ENCODE data around the gene BCAS1. TPM values are rescaled to one million over a fixed set of nuclear protein-coding genes. Genes with fewer than 3 reads are reported as not detected.

BCAS1 gene
- total and polyA plus RNA-seq, 2 donors (not counting 3 experiments of a cell fraction or from before 2014, with no cell fraction given), result not detected

GRCh38 chr20:54093423-54094267 lies 23.3 kb upstream of the BCAS1 start:
- Histone ChIP-seq H3K4me1 (ENCODE audit: control insufficient read depth, extremely low read depth, insufficient read depth, low read length) (no peaks in the 10 kb centered on the region), H3K79me2 (ENCODE audit: control insufficient read depth, insufficient read depth, low read length) (no peaks in the 10 kb centered on the region), H3K9me1 (replicated peaks; ENCODE audit: control insufficient read depth, extremely low read depth, insufficient read depth, low read length) (no peaks in the 10 kb centered on the region), H4K20me1 (replicated peaks; ENCODE audit: control insufficient read depth, extremely low read depth, insufficient read depth, low read length) (no peaks in the 10 kb centered on the region), H3K4me2 (ENCODE audit: insufficient read depth, low read length) (no peak overlapping the region), H3K27ac (ENCODE audit: insufficient read depth, low read depth, low read length) (no peak overlapping the region), H3K36me3 (ENCODE audit: control insufficient read depth in 2 of 2, extremely low read depth in 1 of 2, insufficient read depth in 2 of 2, low read length in 2 of 2) (no peaks in the 10 kb centered on the region), H3K27me3 (ENCODE audit: control insufficient read depth in 2 of 2, insufficient read depth in 2 of 2, low read length in 2 of 2) (no peaks in the 10 kb centered on the region), H2AFZ (ENCODE audit: low read depth, low read length) (no peak overlapping the region), H3K9me3 (replicated peaks; ENCODE audit: control insufficient read depth, insufficient read depth, low read length) (no peaks in the 10 kb centered on the region), H3K4me3 (replicated peaks in 1 of 3; ENCODE audit: insufficient read depth in 1 of 3, low read depth in 1 of 3, low read length in 3 of 3) (no peak overlapping the region), H3K9ac (replicated peaks; ENCODE audit: extremely low read depth, insufficient read depth, low read length) (no peak overlapping the region)
- dilution Hi-C loops (cut with MboI; ENCODE audit: extremely low pct_ligation_motif_present, low sequenced_read_pairs), result no loop called here
- TF ChIP-seq POLR2A (IDR thresholded peaks at IDR 0.05; ENCODE audit: low read depth, low read length), result no peak
- TF ChIP-seq POLR2AphosphoS5 (IDR thresholded peaks at IDR 0.05; ENCODE audit: insufficient read depth, low read depth, low read length), result no peak
- no peak for TF ChIP-seq MYC (IDR thresholded peaks at IDR 0.05; ENCODE audit: low read depth, low read length)
- TF ChIP-seq CTCF (IDR thresholded peaks at IDR 0.05; ENCODE audit: extremely low read depth in 1 of 2, insufficient read depth in 1 of 2, low read depth in 1 of 2, low read length in 2 of 2), result no peak
- no peak for TF ChIP-seq MAX (IDR thresholded peaks at IDR 0.05; ENCODE audit: insufficient read depth, insufficient read length)
- TF ChIP-seq EZH2 (IDR thresholded peaks at IDR 0.05; ENCODE audit: borderline replicate concordance, low read depth, low read length, severe bottlenecking), result no peak
- TF ChIP-seq FOS (IDR thresholded peaks at IDR 0.05; ENCODE audit: borderline replicate concordance, insufficient read depth, low read length), result no peak
- no peak for TF ChIP-seq GATA2 (IDR thresholded peaks at IDR 0.05; ENCODE audit: insufficient read depth, insufficient read length, low read depth, low read length)
- TF ChIP-seq JUN (IDR thresholded peaks at IDR 0.05; ENCODE audit: borderline replicate concordance, insufficient read depth, insufficient read length, low read depth), result no peak
- no TSS peak for BruUV-seq (replicated peaks)
- no peak for FAIRE-seq
- DNase-seq (ENCODE audit: low read depth, low spot score), result no peak
- intact Hi-C loops (cut with micrococcal nuclease), result no loop called here
- CTCF ChIA-PET, result interaction anchor here (0.7 to 5.4 kb wide), 5 partner anchors 10 to 114 kb away, joined by 3 to 116 read pairs (median 6); partner anchors contain the start of gene PFDN4
- POLR2A ChIA-PET, result no interaction called here
